ENCODE measurements around the gene ZFP36L1.
"Not testable (repeated sequence)": the region's sequence is repeated elsewhere in the genome, so short reads cannot be mapped to it uniquely, and the experiment has no call there.

The ZFP36L1 gene

DNA sequence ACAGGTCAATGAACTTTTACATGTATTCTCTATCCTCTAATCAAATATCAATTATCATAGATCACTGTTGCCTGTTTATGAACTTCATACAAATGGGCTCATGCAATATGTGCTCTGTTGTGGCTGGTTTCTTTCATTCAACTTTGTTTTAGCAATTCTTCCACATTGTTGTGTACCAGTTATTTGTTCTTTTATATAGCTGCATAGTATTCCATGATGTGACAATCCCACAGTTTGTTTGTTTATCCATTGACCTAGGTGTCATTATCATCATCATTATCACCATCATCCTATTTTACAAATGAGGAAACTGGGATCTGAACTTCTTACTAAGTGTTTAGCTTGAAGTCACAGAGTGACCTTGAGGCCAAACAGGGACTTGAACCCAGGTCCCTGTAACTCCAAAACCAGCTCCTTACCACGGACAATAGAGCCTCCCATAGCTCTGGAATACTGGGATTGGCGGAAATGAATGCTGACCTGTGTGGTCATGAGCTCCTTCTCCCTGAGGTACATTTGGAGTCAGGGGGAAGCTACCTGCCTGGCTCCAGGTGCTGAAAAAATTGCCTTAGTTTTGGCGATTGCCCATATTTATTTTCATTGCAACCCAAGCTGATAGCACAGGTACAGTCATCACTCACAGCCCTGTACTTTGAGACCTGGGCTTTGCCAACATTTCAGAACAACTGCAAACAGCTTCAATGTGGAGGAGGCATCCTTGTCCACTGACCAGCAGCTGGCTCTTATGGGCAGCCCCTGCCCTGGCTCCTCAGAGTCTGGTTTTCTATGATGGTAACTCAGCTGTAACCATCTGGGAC is 9.2 kb downstream of the ZFP36L1 start:
- no peak for DNase-seq

DNA sequence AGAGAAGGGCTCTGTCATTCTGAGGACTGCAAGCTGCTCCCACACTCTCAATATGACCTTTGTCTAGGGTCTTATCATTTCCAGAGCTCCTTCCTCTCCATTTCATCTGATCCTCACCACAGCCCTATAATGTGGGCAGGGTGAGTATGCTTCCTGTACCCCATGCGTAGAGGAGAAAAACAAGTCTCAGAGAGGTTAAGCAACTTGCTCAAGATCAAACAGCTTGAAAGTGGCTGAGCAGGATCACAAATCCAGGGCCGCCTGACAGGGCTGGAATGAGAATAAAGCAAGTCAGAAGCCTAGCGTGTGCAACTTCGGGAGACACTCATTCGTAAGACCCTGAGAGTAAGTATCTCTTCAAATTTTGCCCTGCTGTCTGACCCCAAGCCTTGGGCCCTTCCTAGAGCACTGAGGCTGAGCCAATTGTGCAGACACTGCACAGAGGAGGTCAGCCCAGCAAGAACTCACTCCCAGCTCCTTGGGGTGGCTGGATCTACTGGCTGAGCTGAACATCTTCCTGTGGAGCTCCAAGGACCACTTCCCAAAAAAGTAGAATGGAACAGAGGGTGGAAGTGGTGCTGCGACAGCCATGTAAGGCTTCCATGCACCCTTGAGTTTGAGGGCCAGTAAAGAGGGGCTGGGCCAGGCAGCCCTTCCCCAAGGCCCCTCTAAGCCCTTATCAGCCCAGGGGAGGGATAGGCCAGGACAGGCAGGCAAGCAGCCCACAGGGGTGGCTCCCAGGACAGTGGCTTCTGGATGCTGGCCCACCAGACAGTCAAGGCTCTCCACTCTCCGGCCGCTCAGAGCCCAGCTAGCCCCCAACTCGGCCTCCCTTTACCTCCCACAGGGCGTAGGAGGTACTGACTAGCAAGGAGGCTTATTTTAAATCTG is 10.5 kb downstream of the ZFP36L1 start:
- DNase-seq, result peak; percentile 85

DNA sequence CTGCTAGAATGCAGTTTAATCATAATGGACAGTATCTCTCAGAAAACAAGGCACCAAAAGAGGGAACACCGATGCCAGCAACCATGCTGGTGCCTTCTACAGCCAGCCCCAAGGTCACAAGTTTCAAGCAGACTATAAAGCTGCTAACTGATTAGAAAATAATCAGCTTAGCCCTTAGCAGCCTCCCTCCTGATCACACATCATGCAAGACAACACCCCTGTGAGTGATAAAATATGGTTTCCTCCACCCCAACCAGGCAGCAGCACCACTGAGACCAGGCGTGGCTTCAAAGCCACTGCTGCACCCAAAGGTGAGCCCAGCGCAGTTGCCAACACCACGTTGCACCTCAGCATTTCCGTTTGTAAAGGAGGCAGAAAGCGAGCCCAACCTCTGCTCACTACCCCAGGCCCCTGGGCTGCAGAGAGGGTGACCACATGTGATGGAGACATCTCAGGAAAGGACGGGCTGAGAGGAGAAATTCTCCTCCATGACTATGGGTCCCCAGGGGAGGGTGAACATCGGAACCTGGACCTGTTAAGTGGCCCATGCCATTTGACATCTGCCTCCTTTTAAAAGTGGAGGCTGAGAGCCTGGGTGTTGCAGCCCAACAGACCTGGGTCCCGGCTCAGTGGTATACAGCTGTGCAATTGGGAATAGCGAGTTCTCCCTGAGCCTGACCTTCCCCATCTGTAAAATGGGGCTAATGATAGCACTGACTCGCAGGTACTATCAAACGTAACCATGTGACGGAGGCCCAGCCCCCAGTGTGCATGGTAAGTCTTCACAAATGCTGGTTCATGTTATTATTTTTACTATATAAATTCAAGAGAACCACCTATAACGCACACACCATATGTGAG is 11.5 kb downstream of the ZFP36L1 start:
- DNase-seq, result peak; percentile 80

DNA sequence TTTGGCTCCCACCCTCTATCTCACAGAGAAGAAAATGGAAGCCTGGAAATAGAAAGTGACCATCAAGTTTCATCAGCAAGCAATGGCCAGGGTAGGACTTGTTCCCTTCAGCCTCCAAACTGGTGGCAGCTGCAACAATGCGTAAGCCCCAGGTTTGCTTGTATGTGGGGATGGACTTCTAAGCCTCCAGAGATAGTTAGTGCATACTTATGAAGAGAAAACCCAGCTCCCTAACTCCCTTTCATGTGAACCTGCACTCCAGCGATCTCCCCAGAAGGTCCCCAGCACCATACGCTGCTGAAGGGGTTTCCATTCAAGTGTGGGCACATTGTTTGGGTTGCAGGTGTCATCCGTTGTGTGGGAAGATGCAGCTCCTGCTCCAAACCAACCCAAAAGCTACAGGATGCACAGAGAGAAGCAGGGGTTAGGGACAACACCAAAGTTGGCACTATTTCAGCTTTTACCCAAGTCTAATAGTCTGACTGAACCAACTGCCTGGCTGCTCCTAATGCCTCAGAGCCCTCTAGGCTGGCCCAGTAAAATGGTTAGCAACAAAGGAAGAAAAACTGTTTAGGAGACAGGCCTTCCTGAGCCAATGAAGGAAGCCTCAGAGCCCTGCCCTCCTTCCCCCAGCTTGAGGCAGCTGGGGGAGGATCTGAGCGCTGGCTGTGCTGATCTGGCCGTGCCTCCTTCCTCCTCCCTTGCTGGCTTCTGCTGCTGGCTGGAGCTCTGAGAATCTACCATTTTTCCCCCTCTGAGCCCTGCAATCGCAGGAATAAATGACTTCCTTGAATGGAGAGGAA is 12.3 kb downstream of the ZFP36L1 start:
- DNase-seq, result peak; percentile 62

DNA sequence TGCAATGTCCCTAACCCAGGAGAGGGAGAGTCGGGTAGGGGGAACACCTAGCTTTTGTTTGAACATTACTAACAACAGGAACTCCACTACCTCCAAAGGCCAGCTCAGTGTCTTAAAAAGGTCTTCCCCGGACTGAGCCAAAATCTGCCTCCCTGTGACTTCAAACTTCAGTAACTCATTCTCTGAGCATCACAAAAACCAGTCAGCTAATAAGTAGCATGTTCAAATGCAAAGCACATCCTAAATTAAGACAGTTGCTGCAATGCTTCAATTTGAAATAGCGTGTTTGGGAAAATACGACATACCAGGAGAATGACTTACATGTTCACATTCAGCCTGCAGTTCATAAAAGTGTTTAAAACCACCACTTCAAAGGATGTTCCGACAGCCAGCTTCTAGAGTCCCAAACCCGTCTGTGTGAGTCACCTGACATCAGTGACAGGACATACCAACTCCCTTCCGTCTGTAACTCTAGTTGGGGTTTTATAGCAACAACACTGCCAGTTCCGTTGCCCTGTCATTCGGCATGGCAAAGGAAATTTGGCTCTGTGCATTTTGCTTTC is 13.0 kb downstream of the ZFP36L1 start:
- peak; percentile 76 for DNase-seq

DNA sequence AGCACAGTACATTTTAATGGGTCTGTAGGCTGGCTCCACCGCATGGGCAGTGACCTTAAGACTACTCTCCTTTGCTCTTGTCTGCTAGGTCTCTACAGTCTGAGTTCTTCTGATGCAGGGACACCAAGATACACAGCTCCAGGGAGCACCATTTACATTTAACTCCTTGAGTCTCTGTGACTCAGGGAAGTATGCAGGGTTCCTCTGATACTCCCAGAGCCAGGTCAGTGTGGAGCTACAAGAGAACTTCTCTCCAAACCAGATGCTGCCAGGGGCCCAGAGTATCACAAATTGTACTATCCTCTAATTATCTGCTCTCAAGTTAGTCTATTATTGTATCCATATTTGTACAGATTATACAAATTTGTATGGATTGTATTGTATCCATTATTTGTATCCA is 15.2 kb downstream of the ZFP36L1 start:
- no peak for DNase-seq

DNA sequence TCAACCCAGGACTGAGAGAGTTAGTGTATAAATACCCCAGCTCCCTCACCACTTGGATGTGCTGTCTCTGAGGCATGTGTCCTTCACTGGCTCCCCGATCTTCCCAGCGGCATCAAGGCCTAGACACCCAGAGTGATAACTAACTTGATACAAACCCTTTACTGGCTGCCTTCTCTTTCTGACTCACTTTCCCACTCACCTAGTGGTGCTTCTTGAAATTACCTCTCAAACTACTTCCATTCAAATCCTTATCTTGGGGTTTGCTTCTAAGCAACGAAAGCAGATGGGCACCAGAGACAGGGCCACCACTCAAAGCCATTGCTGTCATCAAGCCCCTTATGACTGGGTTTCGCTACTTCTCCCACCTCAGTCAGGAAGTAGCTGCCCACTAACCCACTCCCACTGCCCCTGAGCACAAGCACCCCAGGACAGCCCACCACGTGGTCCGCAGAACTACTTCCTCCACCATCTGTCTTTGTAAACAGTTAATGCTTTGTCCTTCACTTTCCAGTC is 17.2 kb downstream of the ZFP36L1 start:
- no peak for DNase-seq

DNA sequence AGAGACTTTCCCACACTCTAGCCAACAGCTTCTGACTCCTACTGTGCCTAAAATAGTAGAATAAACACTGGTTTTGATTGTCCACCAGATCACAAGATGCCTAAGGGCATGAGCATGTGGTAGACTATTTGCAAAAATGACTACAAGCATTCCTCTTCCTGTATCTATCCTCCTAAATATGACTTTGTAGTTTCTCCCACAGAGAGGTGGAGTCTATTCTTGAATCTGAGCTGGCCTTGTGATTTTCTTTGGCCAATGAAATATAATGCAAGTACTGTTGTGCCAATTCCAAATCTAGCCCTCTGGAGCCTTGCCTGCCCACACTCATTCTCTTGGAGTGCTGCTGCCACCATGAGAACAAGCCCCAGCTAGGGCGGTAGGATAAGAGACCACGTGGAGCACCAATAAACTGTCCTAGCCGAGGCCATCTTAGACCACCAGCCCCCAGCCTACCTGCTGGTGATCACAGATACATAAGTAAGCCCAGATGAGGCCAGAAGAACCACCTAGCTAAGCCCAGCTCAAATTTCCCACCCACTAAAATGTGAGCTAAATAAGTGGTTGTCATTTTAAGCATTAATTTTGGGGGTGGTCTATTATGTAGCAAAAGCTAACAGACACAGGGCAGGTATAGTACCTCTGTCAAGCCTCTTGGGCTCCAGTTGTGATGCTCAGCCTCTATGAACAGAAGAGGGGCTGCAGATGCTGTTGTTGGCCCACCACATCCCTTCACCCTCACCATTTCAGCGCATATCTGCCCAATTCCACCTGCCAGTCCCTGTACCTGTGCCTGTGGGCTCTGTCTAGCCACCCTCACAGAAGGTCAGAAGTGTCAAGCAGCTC is 17.9 kb downstream of the ZFP36L1 start:
- no peak for DNase-seq

DNA sequence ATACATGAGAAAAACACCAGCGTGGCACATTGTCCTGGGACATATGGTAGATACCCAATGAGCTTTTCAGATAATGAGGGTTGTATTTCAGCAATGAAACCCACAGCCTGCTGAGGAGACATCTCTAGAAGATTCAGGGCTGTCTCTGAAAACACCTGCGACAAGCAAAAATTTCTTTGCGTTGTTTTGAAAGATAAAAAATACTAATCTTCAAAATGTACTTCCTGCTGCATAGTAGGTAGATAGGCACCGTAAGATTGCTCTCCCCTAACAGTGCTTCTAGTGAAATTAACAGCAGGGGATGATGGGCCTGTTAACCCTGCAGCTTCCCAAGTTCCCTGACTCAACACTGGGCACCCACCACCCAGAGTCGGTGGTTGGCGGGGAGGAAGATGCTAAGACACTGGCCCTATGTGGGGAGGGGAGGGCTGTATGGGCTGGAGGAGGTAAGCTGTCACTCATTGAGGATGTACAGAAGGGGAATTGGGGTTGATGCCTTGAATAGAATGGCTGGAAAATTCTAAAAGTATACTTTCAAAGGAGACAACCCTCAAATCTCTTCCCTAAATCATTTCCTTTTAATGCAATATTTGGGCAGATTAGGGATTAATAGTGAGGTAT is 20.0 kb downstream of the ZFP36L1 start:
- no peak for DNase-seq

DNA sequence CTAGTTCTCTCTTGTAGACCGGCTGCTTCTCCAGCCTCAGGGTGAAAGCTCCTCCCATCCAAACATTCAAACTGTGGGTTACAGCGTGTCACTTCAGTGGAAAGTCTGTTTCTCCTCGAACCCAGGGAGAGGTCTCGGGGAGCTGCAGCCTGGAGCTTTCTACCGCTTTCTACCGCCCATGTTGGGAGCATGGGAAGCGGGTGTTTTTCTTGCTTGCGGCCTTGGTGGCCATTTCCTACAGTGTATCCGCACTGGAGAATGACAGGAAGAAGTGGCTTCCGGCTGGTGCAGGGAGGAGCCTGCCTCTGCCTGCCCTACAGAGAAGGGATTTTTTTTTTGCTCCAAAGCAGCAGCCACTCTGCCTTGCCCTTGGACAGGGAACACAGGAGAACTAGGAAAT is 21.2 kb downstream of the ZFP36L1 start:
- peak; percentile 31 for DNase-seq

DNA sequence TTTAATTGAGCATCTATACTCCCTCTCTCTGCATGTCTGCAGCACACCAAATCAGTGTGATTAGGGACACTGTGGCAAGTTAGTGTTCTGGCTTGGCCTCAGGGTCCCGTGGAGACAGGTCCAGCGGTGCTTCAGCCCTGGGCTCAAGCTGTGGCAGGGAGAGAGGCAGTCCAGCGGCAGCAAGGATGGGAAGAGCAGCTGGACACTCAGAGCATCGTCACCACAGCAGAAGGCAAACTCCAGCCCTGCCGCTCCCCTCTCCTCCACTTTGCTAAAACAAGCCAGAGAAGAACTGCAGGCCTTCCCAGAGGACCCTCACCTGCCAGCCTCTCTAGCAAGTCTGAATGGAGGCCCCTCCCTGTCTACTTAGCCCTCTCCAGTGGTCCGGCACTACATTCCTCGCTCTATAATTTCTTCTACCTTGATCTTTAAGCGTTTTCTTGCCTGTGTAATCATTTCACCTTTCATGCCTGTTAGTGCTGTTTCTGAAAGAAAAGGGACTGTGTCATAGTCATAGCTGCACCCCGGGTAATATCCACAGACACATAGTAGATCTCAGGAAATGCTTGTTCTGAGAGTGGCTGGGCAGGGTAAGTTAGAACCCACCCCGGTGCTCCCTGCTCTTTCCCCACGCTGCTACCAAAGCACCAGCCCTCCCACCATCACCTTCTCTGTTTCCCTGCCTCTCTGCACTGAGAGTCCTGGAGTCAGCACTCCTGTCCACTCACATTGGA is 22.1 kb downstream of the ZFP36L1 start:
- no peak for DNase-seq

DNA sequence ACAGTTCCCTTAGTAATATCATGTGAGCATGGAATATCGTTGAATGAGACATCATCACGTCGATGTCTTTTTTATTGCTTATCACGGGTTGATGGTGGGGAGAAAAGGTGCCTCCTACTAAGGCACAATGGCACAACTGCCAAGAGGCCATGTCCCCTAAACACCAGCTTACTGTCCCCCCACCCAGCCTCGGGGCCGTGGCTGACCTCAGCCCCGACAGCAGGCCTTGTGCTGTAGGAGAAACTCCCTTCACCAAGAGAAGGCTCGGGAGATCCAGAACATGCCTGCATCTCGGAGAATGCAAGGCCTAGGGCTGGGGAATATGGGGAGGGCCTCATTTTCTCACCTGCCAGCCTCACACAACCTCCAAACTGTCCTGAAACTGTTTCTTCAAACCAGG is 22.8 kb downstream of the ZFP36L1 start:
- no peak for DNase-seq

DNA sequence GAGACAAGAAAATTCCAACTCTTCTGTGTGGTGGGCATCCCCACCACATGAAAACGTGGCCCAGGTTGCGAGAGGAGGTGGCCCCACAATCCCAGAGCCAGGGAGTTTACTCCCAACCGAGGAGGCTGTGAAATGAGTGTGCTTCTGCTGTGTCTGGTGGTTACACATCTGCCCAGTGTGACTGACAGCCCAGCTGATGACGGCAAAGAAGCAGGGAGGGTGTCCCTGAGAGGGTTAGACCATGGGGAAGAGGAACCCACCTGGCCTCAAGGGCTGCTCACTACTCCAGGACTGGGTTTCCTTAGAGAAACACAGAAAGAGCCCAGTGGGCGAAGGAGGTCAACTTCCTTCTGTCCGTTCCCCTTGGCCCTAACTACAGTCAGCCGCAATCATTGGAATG is 24.6 kb downstream of the ZFP36L1 start:
- no peak for DNase-seq

DNA sequence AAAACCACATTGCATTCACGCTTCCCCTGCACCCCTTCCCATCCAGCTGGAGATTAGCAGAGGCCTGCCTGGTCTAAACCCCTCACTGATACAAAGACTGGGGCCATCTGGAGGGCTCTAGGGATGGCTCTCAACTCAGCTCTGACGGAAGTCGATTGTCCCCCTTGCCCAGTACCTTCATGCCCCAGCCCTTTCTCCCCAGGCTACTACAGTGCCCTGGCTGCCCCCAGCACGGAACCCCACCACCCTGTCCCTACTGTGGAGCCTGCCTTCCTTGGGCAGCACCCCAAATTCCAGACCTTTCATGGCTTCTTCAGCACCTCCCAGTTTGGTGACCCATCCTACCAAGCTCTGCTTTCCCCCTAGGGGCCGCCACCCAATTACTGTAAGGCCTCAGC is 25.6 kb downstream of the ZFP36L1 start:
- no peak for DNase-seq

DNA sequence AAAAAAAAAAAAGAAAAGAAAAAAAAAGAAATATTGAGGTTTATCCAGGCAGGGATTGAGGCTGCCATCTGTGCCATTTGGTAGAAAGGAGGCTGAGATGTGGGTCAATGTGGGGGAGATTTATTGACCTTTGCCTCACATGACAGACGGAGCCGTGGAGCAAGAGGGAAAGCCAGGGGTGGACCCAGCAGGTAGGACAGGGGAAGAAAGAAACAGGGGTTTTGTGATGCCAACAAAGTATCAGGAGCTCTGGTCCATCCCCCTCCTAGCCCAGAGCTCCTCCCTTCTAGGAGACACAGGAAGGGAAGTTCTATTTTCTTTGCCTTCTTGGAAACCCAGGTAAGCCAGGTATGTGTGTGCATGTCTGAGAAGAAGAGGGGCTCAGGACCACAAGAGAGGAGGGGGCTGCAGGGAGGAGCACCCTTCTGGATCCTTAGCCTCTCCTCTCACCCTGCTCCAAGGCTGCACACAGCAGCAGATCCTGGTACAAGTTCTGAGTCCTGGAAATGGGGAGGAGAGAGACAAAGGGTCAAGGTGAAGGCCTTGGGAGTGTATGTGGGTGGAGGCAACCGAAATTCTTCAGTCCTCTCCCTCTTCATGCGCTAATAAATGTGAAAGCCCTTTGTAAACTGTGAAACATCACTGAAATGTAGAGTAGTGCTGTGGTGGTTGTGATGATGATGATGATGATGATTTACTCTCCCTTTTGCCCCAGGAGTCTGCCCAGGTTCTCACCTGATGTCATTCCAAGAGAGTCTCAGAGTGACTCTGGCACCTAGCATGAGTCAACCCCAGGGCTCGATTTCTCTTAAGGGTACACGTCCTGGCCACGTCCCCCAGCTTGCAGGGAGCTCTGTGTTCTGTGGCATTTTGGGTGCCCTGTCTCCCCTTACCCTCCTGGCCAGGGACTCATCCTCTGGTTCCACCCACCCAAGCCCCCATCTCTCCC is 26.3 kb downstream of the ZFP36L1 start:
- peak; percentile 33 for DNase-seq

DNA sequence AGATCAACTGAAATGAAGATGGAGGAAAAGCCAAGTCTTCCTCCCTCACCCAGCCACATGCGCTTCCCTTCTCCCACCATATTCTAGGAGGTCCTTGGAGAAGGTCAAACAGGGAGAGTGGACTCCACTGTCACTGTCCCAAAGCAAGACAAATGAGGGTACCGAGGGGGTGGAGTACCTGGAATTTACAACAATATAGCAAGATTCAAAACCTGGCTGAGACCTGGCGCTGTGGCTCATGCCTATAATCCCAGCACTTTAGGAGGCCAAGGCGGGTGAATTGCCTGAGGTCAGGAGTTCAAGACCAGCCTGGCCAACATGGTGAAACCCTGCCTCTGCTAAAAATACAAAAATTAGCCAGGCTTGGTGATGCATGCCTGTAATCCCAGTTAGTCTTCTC is 29.0 kb downstream of the ZFP36L1 start:
- DNase-seq, result not testable (repeated sequence)

DNA sequence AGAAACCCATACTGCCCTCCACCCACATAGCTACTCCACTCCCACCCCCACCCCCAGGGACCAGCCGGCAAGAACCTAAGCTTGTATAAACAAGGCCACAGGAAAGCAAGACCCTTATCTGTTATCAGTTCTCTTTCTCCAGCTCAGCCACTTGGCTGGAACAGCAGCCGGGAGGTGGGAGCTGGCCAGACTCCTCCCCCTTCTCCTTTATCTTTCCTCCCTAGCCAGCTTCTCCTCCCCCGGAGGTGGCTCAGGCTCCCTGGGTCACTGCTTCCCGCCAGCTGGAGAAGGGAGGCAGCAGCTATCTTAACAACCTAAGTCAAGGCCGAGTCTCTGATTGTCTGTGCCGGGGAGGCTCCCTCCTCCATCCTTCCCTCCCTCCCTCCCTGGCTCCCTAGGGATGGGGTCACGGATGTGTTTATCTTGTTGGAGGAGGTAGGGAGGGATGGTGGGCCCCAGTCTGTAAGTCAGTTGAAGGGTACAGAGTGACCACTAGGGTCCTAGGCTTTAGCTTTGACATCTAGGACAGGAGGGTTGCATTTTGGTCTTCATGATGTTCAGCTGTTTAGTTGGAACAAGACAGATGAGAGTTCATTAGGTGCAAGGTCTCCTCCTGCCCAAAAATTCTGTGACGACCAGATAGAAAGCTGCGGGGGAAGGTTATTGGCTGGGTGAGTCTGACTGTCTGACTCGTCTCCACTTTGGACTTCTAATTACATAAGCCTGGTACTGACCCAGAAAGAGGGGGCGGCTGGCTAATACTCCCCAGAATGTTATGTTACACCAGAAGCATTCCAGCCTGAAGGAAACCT is 29.7 kb downstream of the ZFP36L1 start:
- DNase-seq, result no peak
